ENCODE measurements around the gene COL11A2. TPM values are rescaled to one million over a fixed set of nuclear protein-coding genes. Genes with fewer than 3 reads are reported as not detected.

COL11A2 gene
- total RNA-seq, 1 donor from 2014 or later = 1.7 TPM

GRCh38 chr6:33195304-33196165 is 3.3 kb upstream of the COL11A2 start:
- DNase-seq (ENCODE audit: low spot score) = no peak
- intact Hi-C loops (cut with DNase I) = loop anchor here (2.0 kb wide), 1 partner anchor 33 kb away; no protein-coding TSS in a partner anchor

DNA sequence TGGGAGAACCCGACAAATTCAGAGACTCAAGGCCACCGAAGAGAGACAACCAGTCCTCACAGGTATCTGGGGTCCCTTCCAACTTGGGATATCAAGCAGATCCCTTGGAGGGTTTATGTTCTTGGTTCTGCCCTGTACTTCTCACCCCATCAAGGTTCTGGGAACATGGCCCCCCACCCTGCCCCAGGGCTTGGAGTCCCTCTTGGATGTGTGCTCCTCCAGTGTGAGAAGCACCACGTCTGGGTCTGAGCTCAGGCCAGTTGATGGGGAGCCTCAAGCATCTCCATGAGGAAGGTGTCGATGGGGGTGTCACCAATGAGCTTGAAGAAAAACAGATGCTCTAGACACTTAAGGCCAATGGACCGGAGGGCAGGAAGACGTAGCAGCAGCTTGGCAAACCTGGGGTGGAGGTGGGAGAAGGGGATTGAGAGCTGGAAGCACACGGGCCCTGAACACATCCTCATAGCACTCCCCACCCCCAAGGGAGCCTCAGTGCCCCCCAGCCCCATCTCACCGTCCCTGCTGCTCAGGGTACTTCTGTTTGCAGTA is 2.2 kb upstream of the COL11A2 start:
- DNase-seq (ENCODE audit: low spot score) = no peak

DNA sequence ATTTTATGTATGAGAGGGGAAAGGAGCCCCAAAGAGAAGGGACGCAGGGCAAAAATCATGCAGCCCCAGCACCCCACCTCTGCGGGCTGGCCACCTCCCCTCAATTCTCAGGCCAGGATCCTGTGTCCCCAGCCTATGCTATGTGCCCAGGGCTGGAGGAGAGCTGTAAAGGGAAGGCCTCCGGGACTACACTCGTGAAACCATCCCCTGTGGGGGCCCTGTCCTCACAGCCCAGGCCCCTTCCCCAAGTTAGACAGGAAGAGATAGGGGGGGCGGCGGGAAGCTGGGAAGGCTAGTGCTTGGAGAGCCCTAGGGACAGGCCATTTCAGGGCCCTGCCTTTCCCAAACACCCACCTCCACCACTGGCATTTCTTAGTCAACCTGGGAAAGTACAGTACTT is 1.4 kb upstream of the COL11A2 start:
- no peak for DNase-seq (ENCODE audit: low spot score)
- intact Hi-C loops (cut with DNase I) = no loop called here

More for the DNA sequence above, 2.2 kb upstream of the COL11A2 start:
- intact Hi-C loops (cut with DNase I) = no loop called here

DNA sequence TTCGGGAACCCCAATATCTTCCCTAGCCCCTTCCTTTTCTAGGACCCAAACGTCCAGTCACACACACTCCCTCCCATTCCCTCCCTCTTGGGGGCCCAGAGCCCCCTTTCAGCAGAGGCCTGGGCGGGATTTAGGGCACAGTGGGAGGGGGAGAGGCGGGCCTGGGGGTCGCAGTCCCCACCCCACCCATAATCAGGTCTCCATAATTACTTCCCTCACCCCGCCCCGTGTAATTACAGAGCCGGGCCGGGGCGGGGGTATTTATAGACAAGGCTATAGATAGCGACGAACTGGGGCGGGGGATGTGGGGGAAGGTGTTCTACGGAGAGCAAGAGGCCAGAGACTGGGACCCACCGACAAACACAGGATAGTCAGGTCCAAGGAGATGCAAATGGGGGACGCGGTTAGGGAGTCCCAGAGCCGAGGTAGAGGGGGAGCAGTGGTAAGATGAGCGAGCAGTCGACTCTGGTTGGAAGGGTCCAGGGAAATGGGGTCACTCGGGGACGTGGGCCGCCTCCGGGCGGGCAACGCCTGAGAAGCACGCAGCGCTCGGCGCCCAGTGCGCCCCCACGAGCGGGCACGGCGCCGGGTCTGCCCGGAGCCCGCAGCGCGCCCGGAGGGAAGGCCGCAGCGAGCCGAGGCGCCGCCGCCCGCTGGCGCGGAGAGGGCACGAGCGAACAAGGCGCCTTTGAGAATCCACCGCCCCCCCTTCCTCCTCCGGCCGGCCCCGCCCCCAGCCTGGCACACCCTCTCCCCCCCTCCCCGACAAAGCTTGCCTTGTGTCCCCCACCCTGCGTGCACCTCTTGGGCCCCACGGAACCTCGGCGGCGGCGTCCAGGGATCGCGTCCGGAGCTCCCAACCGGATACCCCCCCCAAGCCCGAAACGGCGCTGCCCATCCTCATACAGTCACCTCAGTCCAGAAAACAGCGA is 670 bp upstream of the COL11A2 start:
- intact Hi-C loops (cut with DNase I) = no loop called here
- DNase-seq (ENCODE audit: low spot score) = no peak

GRCh38 chr6:33191383-33192104 is 723 bp downstream of the COL11A2 start:
- DNase-seq (ENCODE audit: low spot score) = no peak

DNA sequence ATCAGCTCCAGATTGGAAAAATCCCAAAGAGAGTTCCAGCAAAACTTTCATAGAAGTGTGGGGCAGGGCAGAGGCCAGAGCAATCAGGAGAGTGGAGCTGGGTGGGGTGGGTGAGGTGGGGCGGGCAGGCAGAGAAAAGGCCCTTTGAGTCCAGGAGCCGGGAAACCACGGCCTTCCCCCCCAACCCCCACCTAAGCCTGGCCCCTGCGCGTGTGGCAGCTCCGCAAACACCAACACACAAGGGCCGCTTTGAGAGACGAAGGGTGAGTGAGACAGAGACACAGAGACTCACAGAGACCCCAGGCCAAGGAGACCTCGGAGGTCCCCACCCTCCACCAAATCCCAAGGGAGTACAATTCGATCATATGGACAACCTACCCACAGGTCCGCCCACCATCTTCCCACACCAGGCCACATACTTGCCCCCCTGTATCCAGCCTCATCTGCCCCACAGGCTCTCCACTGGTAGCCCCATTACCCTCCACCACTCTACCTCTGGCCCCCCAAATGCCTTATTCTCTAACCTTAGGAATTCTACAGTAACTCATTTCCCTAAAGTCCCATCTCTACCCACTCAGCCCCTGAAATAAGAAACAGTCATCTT is 1.7 kb downstream of the COL11A2 start:
- intact Hi-C loops (cut with DNase I) = no loop called here
- DNase-seq (ENCODE audit: low spot score) = no peak

More at GRCh38 chr6:33191383-33192104, 723 bp downstream of the COL11A2 start:
- intact Hi-C loops (cut with DNase I) = no loop called here

- intact Hi-C loops (cut with DNase I) = no loop called here
- no peak for DNase-seq (ENCODE audit: low spot score)
Measured at GRCh38 chr6:33189625-33190448, 2.4 kb downstream of the COL11A2 start.

DNA sequence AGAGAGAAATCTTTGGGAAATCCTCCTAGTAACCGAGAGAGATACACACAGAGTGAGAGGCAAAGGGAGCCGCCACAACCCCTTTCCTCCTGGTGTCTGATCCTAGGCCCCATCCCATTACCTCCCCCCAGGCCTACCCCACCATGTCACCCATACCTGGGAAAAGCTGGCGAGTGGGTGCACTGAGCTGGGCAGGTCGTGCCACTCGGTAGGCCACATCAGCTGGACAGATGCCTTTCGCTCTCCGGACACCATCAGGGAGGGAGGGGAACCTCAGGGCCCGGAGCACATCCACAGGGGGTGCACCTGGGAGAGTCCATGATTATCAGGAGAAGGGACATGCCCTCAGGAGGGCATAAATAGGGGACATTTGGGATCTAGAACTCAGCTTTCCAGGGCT is 3.1 kb downstream of the COL11A2 start:
- intact Hi-C loops (cut with DNase I) = no loop called here
- no peak for DNase-seq (ENCODE audit: low spot score)

DNA sequence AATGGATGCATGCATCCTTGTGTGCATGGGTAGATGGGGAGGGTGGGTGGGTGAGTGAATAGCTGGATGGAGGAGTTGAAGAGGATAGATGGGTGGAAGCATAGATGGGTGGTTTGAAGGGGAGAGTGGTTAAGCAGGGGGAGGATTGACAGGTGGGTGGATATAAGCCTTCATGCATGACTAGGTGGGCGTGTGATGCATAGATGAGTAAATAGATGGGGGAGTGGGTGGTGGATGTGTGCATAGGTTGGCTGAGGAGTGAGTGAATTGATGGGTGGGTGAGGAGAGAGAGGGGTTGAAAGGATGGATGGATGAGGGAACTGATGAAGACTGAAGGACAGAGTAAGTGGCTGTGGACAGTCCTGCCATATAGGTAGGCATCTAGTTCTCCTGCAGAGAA is 4.5 kb downstream of the COL11A2 start:
- intact Hi-C loops (cut with DNase I) = no loop called here
- DNase-seq (ENCODE audit: low spot score) = no peak

GRCh38 chr6:33185654-33186187 is 6.5 kb downstream of the COL11A2 start:
- intact Hi-C loops (cut with DNase I) = no loop called here
- no peak for DNase-seq (ENCODE audit: low spot score)

DNA sequence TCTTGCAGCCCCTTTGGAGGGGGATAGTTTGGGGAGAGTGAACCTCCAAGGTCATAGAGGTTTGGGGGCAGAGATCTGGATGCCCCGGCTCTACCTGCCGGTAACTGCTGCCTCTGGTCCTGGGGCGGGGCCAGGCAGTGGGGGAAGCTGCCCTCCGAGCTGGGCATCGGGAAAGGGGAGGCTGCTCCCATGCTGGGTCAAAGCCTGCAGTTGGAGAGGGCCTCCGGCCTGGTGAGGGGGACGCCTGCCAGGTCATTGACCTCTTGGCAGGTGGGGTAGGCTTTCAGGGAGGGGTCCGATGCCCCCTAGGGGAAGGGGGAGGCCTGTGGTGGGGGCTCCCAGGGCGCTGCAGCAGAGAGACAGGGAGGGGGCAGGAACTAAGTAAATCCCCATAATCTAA is 7.1 kb downstream of the COL11A2 start:
- intact Hi-C loops (cut with DNase I) = no loop called here
- DNase-seq (ENCODE audit: low spot score) = no peak

DNA sequence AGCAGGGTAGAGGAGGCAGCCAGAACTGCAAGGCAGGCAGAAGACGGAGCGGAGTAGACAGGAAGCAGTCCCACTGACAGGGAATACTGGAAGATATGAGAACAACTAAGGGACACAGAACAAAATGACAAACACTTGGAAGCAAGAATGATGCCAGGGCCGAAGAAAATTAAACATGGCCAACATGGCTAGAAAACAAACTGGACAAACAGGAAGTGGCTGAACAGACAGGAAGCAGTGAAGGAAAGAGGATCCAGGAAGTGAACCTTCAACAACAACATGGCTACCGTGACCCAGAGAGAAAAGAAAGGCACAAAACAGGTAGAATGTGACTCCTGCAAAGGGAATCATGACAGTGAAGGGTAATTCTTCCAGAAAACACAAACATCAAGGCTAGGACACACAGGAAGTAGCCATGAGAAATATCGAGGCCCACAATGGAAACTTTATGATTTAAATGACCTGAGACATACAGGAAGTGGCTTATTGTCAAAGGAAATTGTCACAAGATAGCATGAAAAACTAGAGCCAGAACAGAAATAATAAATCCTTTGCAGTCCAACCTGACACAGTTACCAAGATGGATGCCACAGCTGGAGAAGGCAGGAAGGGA is 9.1 kb downstream of the COL11A2 start:
- DNase-seq (ENCODE audit: low spot score) = no peak
- intact Hi-C loops (cut with DNase I) = no loop called here

DNA sequence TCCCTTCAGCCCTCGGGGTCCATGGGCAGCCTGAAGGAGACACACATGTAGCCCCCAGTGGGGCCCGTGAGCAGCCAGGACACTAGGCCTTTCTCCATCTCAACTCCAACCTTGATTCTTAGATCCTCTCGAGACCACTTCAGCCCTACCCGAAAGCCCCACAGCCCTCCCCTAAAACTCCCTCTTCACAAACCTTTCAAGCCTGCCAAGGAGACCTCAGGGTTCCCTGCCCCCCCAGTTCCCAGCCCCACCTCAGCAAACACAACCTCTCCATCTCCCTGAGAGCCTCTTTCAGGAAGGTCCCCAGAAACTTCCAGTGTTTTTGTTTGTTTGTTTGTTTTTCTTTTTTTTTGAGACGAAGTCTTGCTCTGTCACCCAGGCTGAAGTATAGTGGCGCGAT is 11.1 kb downstream of the COL11A2 start:
- no peak for DNase-seq (ENCODE audit: low spot score)
- intact Hi-C loops (cut with DNase I) = no loop called here

DNA sequence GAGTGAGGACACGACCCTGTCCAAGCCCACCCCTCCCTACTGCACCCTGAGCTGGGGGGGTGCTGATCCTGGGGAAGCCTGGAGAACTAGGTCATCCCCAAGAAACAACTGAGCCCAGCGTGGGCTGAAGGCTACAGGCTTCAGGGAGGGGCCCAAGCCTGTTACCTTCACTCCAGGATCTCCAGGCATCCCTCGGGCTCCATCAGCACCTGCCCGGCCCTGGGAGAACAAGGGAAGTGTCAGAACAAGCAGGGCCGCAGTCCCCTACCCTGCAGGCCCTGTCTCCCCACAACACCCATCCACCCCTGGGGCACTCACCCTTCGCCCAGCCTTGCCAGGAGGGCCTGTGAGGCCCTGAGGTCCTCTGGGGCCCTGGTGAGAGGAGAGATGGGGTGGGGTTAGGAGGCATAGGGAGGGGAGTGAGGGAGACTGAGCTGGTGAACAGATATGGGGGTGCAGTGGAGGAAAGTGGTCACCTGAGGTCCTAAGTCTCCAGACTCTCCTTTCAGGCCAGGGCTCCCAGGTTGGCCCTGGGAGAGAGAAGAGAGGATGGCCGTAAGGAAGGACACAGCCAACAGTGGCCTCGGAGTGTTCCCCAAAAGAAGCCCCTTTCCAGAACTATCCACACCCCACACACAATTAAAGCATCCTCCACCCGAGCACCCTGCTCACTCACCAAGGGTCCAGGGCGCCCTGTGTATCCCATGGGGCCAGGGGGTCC is 13.4 kb downstream of the COL11A2 start:
- DNase-seq (ENCODE audit: low spot score) = no peak
- intact Hi-C loops (cut with DNase I) = no loop called here

- no peak for DNase-seq (ENCODE audit: low spot score)
- intact Hi-C loops (cut with DNase I) = no loop called here
Measured at GRCh38 chr6:33177552-33178446, 14.5 kb downstream of the COL11A2 start.

DNA sequence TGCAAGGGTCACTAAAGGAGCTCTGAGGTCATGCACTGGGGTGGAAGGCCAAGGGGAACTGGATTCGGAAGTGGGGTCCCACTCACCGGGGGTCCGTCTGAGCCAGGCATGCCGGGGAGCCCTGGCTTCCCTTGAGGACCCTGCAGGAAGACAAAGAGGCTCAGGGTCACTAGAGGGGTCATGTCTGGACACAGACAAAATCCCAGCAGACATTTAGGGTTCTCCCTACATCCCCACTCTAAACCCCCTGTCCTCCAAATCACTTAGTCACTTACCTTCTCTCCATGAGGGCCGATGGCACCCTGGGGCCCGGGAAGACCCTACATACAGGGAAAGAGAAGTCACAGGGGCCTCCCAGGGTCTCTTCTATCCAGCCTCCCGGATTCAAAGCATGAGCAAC is 15.4 kb downstream of the COL11A2 start:
- intact Hi-C loops (cut with DNase I) = no loop called here
- no peak for DNase-seq (ENCODE audit: low spot score)
